Measurements from ENCODE around the gene UBE2C.

- peak; percentile 28 for TF ChIP-seq POLR2A (IDR thresholded peaks at IDR 0.05; ENCODE audit: low read length)
- TF ChIP-seq GATA1 (IDR thresholded peaks at IDR 0.05; ENCODE audit: low read depth, low read length): peak; percentile 12
These were observed 38.5 kb downstream of the UBE2C start for GRCh38 chr20:45850926-45851325.
